HCT116 (cell line): ENCODE results near the gene POLR2J. TPM values are rescaled to one million over a fixed set of nuclear protein-coding genes. Genes with fewer than 3 reads are reported as not detected.

ENCODE experiments used
- ATAC-seq: fragments of 200-7000 bp; cut with Tn5 transposase; 2 replicates; pipeline ENCODE4 v1.9.1; 2020; ENCODE audit warnings: mild to moderate bottlenecking, moderate library complexity
- BruUV-seq: library from RNA; stranded (reverse); fragments of 400-500 nt; replicated peaks from 2 replicates; lab custom pipeline; 2021; lab: Mats Ljungman, UMichigan
- CTCF ChIA-PET: fragments of 300-600 bp; sonication (Branson Sonifier 250); formaldehyde crosslinking; loops from one replicate; lab custom pipeline; 2021; ENCODE audit warnings: antibody characterized with exemption; lab: Charles Lee
- POLR2A ChIA-PET: fragments of 300-600, 350-600 bp; sonication (Branson Sonifier 250); formaldehyde crosslinking; loops from one replicate; lab custom pipeline; 2021; ENCODE audit warnings: antibody characterized with exemption; lab: Charles Lee
- RAD21 ChIA-PET, 2 experiments: fragments of 300-600 bp; sonication (Branson Sonifier 250); formaldehyde crosslinking; loops; one replicate each; lab custom pipeline; 2023; ENCODE audit warnings: low total read pairs in 2 of 2; ENCODE audit not compliant: uncharacterized antibody in 2 of 2, unreplicated experiment in 2 of 2, low non-redundant PET in 1 of 2; lab: Charles Lee
- DNase-seq: peaks from one replicate; pipeline ENCODE4 v3.0.0-alpha.2; 2010; ENCODE audit warnings: low read depth, low spot score
- H2AFZ ChIP-seq: fragments of 200-600 bp; shearing (Covaris generic), sonication (generic); 2 replicates; pipeline ENCODE4 v1.6.1; 2017; ENCODE audit warnings: low read depth, mixed run types, mixed read lengths, antibody characterized with exemption, low read length; ENCODE audit not compliant: poor library complexity, severe bottlenecking
- H3K27ac ChIP-seq: 2 replicates; pipeline ENCODE4 v1.5.1; 2012; ENCODE audit warnings: low read depth, low read length
- H3K27me3 ChIP-seq: fragments of 200-600 bp; sonication (generic); 2 replicates; pipeline ENCODE4 v1.6.1; 2016; ENCODE audit warnings: mixed run types, low read length, mixed read lengths; ENCODE audit not compliant: insufficient read depth
- H3K36me3 ChIP-seq, 2 experiments: fragments of 200-500 bp in 1 of 2; fragments of 200-600 bp in 1 of 2; sonication (Bioruptor generic) in 1 of 2; sonication (generic) in 1 of 2; 2 replicates each; pipeline versions ENCODE4 v1.5.1 to v1.6.1; 2014 to 2016; ENCODE audit warnings: low read length in 2 of 2, inconsistent platforms in 1 of 2, mixed read lengths in 1 of 2, mixed run types in 1 of 2; ENCODE audit not compliant: insufficient read depth in 2 of 2, control insufficient read depth in 1 of 2
- H3K4me1 ChIP-seq, 2 experiments: fragments of 200-600 bp in 1 of 2; sonication (generic) in 1 of 2; 2 replicates each; pipeline versions ENCODE4 v1.5.1 to v1.6.1; 2012 to 2017; ENCODE audit warnings: low read length in 2 of 2, inconsistent platforms in 1 of 2, mild to moderate bottlenecking in 1 of 2, mixed read lengths in 1 of 2, mixed run types in 1 of 2, moderate library complexity in 1 of 2; ENCODE audit not compliant: insufficient read depth in 2 of 2, control insufficient read depth in 1 of 2
- H3K4me2 ChIP-seq: fragments of 200-600 bp; sonication (generic); 2 replicates; pipeline ENCODE4 v1.6.1; 2017; ENCODE audit warnings: mixed run types, low read length, mixed read lengths
- H3K4me3 ChIP-seq, 2 experiments: fragments of 200-600 bp in 1 of 2; sonication (generic) in 1 of 2; replicated peaks in 1 of 2; 2 replicates each; pipeline ENCODE4 v1.5.1; 2011 to 2016; ENCODE audit warnings: low read length in 2 of 2, control low read depth in 1 of 2, low read depth in 1 of 2, mild to moderate bottlenecking in 1 of 2, mixed read lengths in 1 of 2, mixed run types in 1 of 2
- H3K79me2 ChIP-seq: fragments of 200-600 bp; sonication (generic); 2 replicates; pipeline ENCODE4 v1.6.1; 2017; ENCODE audit warnings: mild to moderate bottlenecking, mixed run types, low read length, moderate library complexity, mixed read lengths; ENCODE audit not compliant: insufficient read depth
- H3K9ac ChIP-seq: fragments of 200-600 bp; sonication (generic); 2 replicates; pipeline ENCODE4 v1.6.1; 2016; ENCODE audit warnings: low read length, mixed read lengths
- H3K9me2 ChIP-seq: fragments of 200-600 bp; sonication (generic), shearing (Covaris generic); 2 replicates; pipeline ENCODE4 v1.6.1; 2017; ENCODE audit warnings: mixed run types, mild to moderate bottlenecking, moderate library complexity; ENCODE audit not compliant: insufficient read depth
- H3K9me3 ChIP-seq, 2 experiments: fragments of 200-500 bp in 1 of 2; fragments of 200-600 bp in 1 of 2; sonication (Bioruptor generic) in 1 of 2; sonication (generic) in 1 of 2; 2 replicates each; pipeline ENCODE4 v1.6.1; 2014 to 2017; ENCODE audit warnings: low read length in 2 of 2, mixed read lengths in 2 of 2, inconsistent platforms in 1 of 2, low read depth in 1 of 2, mild to moderate bottlenecking in 1 of 2, mixed run types in 1 of 2, moderate library complexity in 1 of 2; ENCODE audit not compliant: control insufficient read depth in 1 of 2, insufficient read depth in 1 of 2
- H4K20me1 ChIP-seq: fragments of 200-600 bp; sonication (generic), shearing (Covaris generic); 2 replicates; pipeline ENCODE4 v1.6.1; 2017; ENCODE audit warnings: mixed run types, mild to moderate bottlenecking, moderate library complexity; ENCODE audit not compliant: insufficient read depth
- ATF3 ChIP-seq: IDR thresholded peaks from 2 replicates; pipeline ENCODE4 v1.6.1; 2012
- CBX3 ChIP-seq: IDR thresholded peaks from 2 replicates; pipeline ENCODE4 v1.6.1; 2012; ENCODE audit warnings: low read depth
- CEBPB ChIP-seq: IDR thresholded peaks from 2 replicates; pipeline ENCODE4 v1.6.1; 2012; ENCODE audit warnings: low read depth
- EGR1 ChIP-seq: IDR thresholded peaks from 2 replicates; pipeline ENCODE4 v1.6.1; 2012; ENCODE audit warnings: low read depth
- EZH2phosphoT487 ChIP-seq: fragments of 200-600 bp; IDR thresholded peaks from 2 replicates; pipeline ENCODE4 v1.6.1; 2018; ENCODE audit warnings: antibody characterized with exemption, borderline replicate concordance
- FOSL1 ChIP-seq: IDR thresholded peaks from 2 replicates; pipeline ENCODE4 v1.6.1; 2012; ENCODE audit warnings: low read depth
- JUND ChIP-seq: IDR thresholded peaks from 2 replicates; pipeline ENCODE4 v1.6.1; 2012
- POLR2AphosphoS5 ChIP-seq: IDR thresholded peaks from 2 replicates; pipeline ENCODE4 v1.6.1; 2011; ENCODE audit warnings: mild to moderate bottlenecking, low read depth, low read length, moderate library complexity
- REST ChIP-seq: IDR thresholded peaks from 2 replicates; pipeline ENCODE4 v1.6.1; 2012; ENCODE audit warnings: low read depth
- SIN3A ChIP-seq: IDR thresholded peaks from 2 replicates; pipeline ENCODE4 v1.6.1; 2012; ENCODE audit warnings: low read depth
- SP1 ChIP-seq: IDR thresholded peaks from 2 replicates; pipeline ENCODE4 v1.6.1; 2012; ENCODE audit warnings: low read depth
- ZFX ChIP-seq: fragments of 450-650 bp; IDR thresholded peaks from 2 replicates; pipeline ENCODE4 v1.6.1; 2017
- intact Hi-C: fragments of 100-400 bp; cut with micrococcal nuclease; formaldehyde crosslinking; loops from 2 replicates; pipeline ENCODE4 v1.10.0; 2022
- total RNA-seq: library from RNA; stranded (reverse); gene quantifications from one replicate; pipeline ENCODE4 v1.2.1, GENCODE V29; 2021; ENCODE audit not compliant: unreplicated experiment

POLR2J gene
- total RNA-seq, 1 experiment from 2014 or later = 54.9 TPM

DNA sequence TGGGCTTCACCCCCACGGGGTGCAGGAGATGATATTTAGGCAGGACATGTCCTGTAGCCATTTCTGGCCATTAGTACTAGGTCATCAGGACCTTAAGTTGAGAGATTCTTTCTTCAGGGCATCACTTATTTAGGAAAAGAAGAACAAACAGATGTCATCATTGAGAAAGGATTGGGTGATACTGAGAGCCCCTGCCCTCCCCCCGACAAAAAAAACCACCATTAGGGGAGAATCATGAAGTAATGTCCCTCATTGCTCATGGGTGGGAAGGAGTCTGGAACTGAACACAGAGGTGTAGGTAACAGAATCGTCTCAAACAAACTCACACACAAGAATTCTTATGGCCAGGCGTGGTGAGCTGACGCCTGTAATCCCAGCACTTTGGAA is 51.7 kb downstream of the POLR2J start:
- ChIA-PET CTCF (no interaction called here), POLR2A (no interaction called here), RAD21 (no interaction called here)
- Histone ChIP-seq H3K4me1 (peaks cover 14 to 21% of the 10 kb centered on the region in 2 experiments), H3K36me3 (peaks cover 9 to 13% of the 10 kb centered on the region in 2 experiments; a peak in 3 of 4 replicates), H3K27me3 (no peaks in the 10 kb centered on the region), H3K27ac (no peak overlapping the region), H2AFZ (no peak overlapping the region), H4K20me1 (no peaks in the 10 kb centered on the region), H3K4me3 (no peak overlapping the region), H3K4me2 (no peak overlapping the region), H3K9me2 (no peaks in the 10 kb centered on the region), H3K9ac (no peak overlapping the region), H3K9me3 (no peaks in the 10 kb centered on the region), H3K79me2 (no peaks in the 10 kb centered on the region)
- ATAC-seq (no peak), DNase-seq (no peak)
- intact Hi-C loops = no loop called here
- TF ChIP-seq SP1 (no peak), CBX3 (no peak), SIN3A (no peak), JUND (no peak), CEBPB (no peak), ZFX (no peak), EZH2phosphoT487 (no peak), FOSL1 (no peak), EGR1 (no peak)
- no TSS peak for BruUV-seq

GRCh38 chr7:102426268-102427018 is 52.3 kb downstream of the POLR2J start:
- no peak overlapping the region for H3K9ac ChIP-seq
- no TSS peak for BruUV-seq

More at GRCh38 chr7:102426268-102427018, 52.3 kb downstream of the POLR2J start:
- ChIA-PET RAD21 (no interaction called here), POLR2A (no interaction called here), CTCF (no interaction called here)
- no peak overlapping the region for H2AFZ ChIP-seq
- no peaks in the 10 kb centered on the region for H3K9me3 ChIP-seq
- H4K20me1 ChIP-seq = no peaks in the 10 kb centered on the region
- H3K27ac ChIP-seq = no peak overlapping the region
- H3K36me3 ChIP-seq = peaks cover 9 to 13% of the 10 kb centered on the region in 2 experiments; a peak in 3 of 4 replicates
- DNase-seq = no peak
- H3K4me1 ChIP-seq = peaks cover 12 to 21% of the 10 kb centered on the region in 2 experiments
- H3K79me2 ChIP-seq = no peaks in the 10 kb centered on the region
- H3K27me3 ChIP-seq = no peaks in the 10 kb centered on the region
- no peak overlapping the region for H3K4me3 ChIP-seq
- no peaks in the 10 kb centered on the region for H3K9me2 ChIP-seq
- intact Hi-C loops = no loop called here
- no peak for TF ChIP-seq ZFX
- TF ChIP-seq SIN3A = no peak
- no peak for TF ChIP-seq EZH2phosphoT487
- TF ChIP-seq EGR1 = no peak
- no peak for TF ChIP-seq CEBPB
- TF ChIP-seq REST = no peak
- TF ChIP-seq ATF3 = no peak
- no peak for TF ChIP-seq POLR2AphosphoS5
- no peak overlapping the region for H3K4me2 ChIP-seq
- no peak for ATAC-seq
